ENCODE data around the gene CEP162.
"Not testable (repeated sequence)": the region's sequence is repeated elsewhere in the genome, so short reads cannot be mapped to it uniquely, and the experiment has no call there.

CEP162 gene

DNA sequence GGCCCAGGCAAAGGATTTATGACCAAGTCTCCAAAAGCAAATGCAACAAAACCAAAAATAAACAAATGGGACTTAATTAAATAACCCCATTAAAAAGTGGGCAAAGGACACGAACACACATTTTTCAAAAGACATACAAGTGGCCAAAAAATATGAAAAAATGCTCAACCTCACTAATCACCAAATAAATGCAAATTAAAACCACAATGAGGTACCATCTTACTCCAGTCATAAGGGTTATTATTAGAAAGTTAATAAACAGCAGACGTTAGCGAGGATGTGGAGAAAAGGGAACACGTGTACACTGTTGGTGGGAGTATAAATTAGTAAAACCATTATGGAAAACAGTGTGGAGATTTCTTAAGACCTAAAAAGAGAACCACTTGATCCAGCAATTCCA, 71.1 kb downstream of the CEP162 start:
- DNase-seq (ENCODE audit: low read depth in 2 of 2) = peak in 1 of 2 experiments; percentile 3

DNA sequence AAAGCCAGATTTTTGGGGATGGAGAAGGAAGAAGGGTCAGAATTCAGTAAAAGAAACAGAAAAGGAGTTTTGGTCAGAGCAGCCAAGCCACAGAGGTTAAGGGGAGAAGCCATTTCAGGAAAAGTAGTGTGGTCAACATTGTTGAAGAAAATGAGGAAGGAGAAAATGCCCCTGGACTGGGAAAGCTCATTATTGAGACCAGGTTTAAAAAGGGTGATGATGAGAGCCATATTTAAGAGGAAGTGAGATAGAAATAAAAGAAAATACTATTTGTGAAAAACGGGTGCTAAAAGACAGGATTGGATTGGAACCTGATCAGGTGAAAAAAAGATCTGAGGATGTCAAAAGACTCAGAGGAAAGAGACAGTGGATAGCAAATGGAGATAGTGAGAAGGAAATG, 75.8 kb downstream of the CEP162 start:
- no peak for DNase-seq (ENCODE audit: low read depth in 2 of 2)

DNA sequence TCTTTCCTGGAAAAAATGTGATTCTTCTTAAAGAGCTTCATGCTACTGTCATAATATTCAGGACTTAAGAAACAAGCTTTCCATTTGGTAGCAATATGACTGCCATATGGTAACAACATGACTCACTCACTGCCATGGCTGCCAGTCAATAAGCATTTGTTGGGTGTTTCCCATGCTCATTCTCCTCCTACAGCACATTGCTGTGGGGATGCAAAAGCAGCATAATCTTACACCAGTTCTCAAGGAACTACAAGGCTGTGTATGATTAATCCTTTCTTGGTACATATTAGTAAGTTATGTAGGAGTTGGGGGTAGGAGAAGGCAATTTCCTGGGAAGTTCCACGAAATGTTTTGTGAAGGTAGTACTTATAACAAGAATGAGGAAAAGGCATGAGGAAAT, 76.7 kb downstream of the CEP162 start:
- DNase-seq (ENCODE audit: low read depth in 2 of 2) = peak; percentile 66 to 69

DNA sequence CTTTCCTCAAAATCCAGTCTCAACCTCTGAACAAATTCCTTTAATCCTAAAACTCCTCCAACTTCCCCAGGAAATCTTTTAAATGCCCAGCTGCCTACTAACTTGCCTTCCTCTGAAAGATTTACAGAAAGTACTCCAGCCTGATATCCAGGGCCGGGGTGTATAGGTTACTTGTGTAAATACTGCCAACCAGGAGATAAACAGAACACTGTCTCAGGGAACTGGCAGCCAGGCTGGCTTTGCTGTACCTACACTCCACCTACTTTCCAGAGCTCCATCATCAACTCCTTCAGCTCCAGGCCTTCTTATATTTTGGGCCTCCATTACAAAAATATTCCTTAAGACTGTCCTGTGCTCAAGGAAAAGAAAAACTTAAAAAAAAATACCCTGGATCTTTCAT, 85.9 kb downstream of the CEP162 start:
- DNase-seq (ENCODE audit: low read depth in 2 of 2) = no peak

DNA sequence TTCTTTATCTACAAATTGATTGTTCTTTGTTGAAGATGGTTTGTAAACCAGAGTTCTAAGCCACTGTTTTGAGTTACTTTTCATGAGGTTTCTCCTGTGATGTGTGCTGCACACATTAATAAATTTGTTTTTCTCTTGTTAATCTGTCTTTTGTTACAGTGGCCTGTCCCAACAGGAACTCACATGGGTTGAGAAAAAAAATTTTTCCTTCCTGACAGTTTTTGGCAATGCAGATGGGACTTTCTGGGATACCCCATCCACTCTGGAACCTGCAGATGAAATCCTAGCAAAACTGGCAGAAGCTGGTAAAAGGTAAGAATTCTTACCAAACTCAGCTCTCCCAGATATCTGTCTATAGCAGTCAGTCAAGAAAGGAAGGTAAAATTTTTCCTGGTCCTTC, 88.1 kb downstream of the CEP162 start:
- no peak for DNase-seq (ENCODE audit: low read depth in 2 of 2)

DNA sequence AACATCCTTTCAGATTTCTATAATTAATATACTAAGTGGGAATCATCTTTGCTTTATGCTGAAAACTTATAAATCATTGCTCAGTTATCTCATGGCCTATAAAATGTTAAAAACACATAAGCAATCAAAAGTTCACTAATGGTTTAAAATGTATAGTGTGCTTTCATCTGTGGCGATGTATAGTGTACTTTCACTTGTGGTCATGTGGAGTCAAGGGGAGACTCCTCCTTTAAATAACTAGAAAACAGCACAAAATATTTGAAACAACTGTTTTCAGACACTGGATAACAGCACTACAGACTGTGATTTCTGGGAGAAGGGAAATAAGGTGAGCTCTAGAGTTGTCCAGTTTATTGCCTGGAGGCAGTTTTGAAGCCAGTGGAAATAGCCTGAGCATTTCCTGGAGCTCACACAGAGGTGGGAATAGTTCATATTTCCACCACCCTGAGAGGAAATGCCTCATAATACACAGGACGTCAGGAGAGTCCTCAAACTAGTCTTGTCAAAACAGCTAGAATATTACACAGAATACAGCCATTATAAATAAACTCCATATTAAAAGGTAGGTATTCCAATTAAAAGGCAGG, 89.4 kb downstream of the CEP162 start:
- no peak for DNase-seq (ENCODE audit: low read depth in 2 of 2)

DNA sequence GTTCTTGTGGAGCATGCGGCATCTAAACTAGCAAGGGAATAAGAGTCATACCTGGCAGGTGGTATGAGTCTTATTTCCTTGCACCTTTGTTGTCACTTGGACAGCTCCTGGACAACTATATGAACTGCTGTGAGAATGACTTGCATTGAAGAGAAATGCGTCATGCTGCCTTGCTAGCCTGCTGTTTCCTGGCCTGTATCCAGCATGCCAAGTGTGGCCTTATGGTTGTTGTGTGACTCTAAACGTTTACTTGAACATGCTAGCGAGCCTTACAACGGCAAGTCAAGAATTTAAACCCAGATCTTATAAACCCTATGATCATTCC, 90.4 kb downstream of the CEP162 start:
- peak; percentile 19 to 27 for DNase-seq (ENCODE audit: low read depth in 2 of 2)

DNA sequence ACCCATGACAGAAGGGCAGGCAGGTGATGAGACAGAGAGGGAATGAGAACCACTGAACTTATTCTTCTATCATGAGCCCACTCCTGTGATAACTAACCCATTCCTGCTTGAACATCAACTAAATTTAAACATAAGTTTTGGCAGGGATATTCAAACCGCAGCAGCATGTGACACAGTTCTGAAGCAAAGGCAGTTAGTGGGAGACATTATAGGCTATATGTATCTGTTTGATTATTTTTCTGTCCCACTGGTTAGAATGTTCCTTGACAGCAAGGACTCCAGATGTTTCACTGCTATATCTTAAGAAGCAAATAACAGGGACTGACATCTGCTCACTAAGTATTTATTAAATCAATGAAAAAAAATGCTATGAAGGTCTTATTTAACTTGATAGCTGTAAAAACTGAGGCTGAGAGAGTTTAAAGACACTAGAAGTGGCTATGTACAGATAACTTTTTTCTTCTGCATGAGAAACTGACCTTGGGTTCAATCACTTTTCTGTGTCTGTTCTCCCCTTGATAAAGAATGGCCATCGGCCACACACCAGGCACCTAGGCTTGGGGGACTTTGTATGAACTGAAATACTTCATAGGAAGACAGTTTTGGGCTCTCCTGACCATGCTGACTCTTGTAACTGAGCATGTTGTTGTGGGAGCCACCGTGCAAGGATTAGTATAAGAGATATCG, 90.9 kb downstream of the CEP162 start:
- DNase-seq (ENCODE audit: low read depth in 2 of 2) = no peak

DNA sequence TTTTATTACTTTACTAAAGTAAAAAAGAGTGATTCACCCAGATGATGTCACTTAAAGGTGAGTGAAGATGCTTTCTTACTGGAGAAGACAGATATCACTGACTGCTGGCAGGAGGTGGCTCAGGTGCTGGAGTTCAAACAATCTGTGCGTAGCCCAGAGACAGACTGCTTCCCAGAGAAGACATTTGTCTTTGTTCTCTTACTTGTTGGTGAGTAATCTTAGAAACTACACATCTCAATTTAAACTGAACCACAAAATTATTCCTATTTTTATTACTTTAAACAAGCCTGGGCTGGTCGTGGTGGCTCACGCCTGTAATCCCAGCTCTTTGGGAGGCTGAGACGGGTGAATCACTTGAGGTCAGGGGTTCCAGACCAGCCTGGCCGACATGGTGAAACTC, 92.2 kb downstream of the CEP162 start:
- DNase-seq (ENCODE audit: low read depth in 2 of 2) = no peak

DNA sequence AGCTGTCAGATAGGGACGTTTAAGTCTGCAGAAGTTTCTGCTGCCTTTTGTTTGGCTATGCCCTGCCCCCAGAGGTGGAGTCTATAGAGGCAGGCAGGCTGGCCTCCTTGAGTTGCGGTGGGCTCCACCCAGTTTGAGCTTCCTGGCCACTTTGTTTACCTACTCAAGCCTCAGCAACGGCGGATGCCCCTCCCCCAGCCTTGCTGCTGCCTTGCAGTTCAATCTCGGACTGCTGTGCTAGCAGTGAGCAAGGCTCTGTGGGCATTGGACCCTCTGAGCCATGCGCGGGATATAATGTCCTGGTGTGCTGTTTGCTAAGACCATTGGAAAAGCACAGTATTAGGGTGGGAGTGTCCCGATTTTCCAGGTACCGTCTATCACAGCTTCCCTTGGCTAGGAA, 94.1 kb downstream of the CEP162 start:
- DNase-seq (ENCODE audit: low read depth in 2 of 2) = not testable (repeated sequence)

DNA sequence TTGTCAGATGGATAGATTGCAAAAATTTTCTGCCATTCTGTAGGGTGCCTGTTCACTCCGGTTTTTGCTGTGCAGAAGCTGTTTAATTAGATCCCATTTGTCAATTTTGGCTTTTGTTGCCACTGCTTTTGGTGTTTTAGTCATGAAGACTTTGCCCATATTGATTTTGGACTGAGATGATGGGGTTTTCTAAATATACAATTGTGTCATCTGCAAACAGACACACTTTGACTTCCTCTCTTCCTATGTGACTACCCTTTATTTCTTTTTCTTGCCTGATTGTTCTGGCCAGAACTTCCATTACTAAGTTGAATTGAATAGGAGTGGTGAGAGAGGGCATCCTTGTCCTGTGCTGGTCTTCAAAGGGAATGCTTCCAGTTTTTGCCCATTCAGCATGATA, 97.9 kb downstream of the CEP162 start:
- not testable (repeated sequence) for DNase-seq (ENCODE audit: low read depth in 2 of 2)

DNA sequence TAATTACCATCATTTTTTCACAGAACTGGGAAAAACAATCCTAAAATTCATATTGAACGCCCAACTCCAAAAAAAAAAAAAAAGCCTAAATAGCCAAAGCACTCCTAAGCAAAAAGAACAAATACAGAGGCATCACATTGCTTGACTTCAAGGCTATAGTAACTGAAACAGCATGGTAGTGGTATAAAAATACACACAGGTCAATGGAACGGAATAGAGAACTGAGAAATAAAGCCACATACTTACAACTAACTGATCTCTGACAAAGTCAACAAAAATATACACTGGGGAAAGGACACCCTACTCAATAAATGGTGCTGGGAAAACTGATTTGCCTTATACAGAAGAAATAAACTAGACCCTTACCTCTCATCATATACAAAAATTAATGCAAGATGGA, 104.3 kb downstream of the CEP162 start:
- no peak for DNase-seq (ENCODE audit: low read depth in 2 of 2)

DNA sequence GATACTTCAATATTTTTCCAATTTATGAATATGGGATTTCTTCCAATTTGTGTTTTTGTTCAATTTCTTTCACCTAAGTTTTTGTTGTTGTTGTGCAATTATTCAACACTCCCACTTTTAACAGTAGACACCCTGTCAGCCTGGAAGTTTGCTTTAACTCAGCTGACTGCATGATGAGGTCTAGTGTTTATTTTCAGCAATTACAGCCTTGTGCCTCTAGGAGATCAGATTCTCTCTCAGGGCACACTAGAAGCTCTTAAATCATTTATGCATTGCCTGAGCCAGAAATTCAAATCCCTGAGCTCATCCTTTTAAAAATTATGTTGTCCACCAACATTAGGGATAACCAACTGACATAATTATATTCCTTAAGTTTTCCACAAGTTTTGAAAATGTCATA, 108.2 kb downstream of the CEP162 start:
- DNase-seq (ENCODE audit: low read depth in 2 of 2) = no peak

DNA sequence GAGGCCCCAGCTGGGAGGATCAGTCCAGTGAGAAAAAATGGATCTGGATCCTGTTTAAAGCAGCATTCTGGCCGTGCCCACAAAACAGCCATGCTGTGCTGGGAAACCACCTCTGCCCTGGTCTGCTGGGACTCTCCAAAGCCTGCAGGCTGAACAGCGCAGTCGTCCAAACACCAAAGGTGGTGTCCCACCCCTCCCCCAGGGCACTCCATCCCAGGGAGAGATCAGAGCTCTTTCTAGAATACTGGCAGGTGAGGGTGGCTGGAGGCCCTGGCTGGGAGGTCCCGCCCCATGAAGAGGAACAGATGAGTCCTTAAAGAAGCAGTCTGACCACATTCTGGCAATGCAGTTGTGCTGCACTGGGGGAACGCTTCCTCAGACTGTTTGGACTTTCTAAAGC, 109.3 kb downstream of the CEP162 start:
- no peak for DNase-seq (ENCODE audit: low read depth in 2 of 2)

DNA sequence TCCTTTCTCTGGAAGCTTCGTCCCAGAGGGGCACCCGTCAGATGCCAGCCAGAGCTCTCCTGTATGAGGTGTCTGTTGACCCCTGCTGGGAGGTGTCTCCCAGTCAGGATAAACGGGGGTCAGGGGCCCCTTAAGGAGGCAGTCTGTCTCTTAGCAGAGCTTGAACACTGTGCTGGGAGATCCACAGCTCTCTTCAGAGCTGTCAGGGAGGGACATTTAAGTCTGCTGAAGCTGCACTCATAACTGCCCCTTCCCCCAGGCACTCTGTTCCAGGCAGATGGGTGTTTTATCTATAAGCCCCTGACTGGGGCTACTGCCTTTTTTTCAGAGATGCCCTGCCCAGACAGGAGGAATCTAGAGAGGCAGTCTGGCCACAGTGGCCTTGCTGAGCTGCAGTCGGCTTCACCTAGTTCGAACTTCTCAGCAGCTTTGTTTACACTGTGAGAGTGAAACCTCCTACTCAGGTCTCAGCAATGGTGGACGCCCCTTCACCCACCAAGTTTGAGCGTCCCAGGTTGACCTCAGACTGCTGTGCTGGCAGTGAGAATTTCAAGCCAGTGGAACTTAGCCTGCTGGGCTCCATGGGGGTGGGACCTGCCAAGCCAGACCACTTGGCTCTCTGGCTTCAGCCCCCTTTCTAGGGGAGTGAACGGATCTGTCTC, 112.4 kb downstream of the CEP162 start:
- DNase-seq (ENCODE audit: low read depth in 2 of 2) = not testable (repeated sequence)

DNA sequence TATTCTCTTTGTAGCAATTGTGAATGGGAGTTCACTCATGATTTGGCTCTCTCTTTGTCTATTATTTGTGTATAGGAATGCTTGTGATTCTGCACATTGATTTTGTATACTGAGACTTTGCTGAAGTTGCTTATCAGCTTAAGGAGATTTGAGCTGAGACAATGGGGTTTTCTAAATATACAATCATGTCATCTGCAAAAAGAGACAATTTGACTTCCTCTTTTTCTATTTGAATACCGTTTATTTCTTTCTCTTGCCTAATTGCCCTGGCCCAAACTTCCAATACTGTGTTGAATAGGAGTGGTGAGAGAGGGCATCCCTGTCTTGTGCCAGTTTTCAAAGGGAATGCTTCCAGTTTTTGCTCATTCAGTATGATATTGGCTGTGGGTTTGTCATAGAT, 116.1 kb downstream of the CEP162 start:
- not testable (repeated sequence) for DNase-seq (ENCODE audit: low read depth in 2 of 2)

DNA sequence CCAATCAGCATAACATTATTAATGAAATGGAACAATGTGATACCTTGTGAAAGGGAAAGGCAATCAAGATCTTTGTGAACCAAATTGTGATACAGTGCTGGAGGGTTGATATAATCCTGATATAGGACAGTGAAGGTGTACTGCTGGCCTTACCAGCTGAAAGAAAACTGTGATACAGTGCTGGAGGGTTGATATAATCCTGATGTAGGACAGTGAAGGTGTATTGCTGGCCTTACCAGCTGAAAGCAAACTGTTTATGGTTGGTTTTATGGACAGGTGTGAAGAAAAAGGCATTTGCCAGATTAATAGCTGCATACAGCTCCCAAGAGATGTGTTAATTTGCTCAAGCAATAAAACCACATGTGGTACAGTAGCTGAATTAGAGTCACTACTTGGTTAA, 119.9 kb downstream of the CEP162 start:
- DNase-seq (ENCODE audit: low read depth in 2 of 2) = no peak

DNA sequence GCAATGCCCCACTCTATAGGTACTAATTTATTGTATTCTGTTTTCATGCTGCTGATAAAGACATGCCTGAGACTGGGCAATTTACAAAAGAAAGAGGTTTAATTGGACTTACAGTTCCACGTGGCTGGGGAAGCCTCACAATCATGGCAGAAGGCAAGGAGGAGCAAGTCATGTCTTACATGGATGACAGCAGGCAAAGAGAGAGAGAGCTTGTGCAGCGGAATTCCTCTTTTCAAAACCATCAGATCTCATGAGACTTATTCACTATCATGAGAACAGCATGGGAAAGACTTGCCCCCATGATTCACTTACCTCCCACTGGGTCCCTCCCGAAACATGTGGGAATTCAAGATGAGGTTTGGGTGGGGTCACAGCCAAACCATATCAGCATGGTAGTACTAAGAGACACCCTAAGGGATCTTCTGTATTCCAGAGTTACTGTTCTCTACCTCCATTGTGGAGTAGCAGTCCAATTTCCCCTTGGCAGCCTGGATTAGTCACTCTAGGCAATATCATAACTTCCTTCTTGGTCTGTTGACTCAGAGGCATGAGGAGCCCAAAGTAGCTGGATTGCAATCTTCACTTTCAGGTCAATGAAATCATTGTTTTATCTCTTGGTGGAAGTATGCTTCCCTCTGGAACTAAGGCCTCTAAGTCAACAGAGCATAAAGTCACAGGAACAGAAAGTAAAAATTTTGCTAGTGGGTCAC, 122.1 kb downstream of the CEP162 start:
- not testable (repeated sequence) for DNase-seq (ENCODE audit: low read depth in 2 of 2)

DNA sequence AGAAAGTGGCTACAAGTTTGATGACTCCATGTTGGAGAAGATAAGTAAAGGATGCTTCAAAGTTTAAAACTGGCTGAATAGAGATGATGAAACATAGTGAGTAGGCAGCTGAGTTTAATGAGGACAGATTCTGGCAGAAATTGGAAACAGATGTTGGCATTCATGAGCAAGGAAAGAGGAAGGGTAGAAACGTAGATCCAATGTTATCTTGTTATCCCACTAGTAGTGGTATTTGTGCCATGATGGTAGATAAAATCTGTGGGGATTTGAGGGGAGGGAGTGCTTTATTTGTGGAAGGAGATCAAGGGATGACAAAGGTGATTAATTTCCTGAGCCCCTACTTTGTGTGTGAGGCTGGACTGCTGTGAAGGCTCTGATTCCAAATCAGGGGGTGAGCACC, 124.4 kb downstream of the CEP162 start:
- peak; percentile 44 to 49 for DNase-seq (ENCODE audit: low read depth in 2 of 2)

DNA sequence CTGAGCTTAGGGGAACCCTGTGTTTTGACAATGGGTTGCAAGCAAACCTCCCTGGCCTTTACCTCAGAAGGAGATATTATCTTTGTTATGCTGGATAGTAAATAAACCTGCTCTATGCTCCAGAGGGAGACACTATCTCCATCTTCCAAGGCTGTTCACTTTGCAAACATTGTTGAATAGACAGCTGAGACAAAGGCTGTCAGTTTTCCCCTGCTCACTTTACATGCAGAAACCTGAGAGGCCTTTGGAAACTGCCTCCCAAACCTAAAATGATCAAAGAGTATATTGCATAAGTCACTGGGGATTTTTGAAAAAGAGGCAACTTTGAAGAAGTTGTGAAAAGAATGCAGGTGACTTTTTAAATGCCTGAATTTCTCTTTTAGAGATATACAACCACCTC, 132.3 kb downstream of the CEP162 start:
- no peak for DNase-seq (ENCODE audit: low read depth in 2 of 2)

DNA sequence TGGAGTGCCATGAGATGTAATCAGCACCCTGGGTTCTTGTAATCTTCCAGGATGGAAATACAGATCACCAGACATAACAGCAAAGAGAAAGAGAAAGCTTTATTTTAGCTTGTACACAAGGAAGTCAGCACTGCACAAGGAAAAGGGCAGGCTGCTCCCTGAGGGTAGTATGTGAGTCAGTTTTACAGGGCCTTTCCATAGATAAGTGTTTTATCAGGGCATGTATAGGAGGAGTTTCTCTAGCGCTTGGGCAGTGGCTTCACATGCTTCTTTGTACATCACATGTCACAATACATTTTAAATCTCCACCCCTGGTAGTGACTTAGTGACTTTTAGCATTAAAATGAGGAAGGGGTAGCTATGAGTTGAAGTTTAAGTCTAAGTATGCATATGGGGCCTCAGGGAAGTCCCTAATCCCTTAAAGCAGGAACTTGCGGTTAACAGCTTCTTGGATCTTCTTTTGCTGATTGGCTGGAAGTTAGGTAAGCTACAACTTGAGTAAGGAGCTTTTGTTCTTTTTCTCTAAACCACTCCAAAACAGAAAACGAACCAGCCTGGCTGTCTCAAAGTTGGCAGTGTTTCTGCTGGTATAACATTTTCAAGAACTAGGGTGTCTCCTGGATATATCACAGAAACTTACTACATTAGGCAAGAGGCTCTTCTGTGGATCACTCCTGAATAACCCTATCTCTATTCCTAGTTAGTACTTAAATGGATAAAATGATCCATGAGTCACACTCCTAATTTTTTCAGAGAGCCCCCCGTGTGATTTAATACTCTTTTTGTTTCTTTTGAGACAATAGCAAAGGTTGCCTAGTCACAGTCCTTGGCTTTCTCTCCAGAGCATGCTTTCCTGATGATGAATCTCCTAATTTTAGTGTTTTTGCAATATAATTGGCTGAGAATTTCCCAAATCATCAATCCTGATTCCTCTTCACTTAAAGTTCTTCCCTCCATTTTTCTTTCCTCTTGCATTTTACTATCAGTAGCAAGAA, 133.7 kb downstream of the CEP162 start:
- no peak for DNase-seq (ENCODE audit: low read depth in 2 of 2)

DNA sequence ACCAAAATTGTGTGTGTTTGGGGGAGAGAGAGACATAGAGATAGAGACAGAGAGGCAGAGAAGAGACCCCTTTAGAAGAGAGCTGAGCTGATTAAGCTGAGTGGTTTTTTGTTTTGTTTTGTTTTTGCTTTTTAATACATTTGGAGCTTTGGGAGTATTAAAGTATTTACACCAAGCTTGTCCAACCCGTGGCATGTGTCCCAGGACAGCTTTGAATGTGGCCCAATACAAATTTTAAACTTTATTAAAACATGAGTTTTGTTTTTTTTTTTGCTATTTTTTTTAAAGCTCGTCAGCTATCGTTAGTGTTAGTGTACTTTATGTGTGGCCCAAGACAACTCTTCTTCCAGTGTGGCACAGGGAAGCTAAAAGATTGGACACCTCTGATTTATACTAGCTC, 137.9 kb downstream of the CEP162 start:
- no peak for DNase-seq (ENCODE audit: low read depth in 2 of 2)

Measured in fibroblast of skin of left quadriceps (primary cell).